ENCODE measurements around the gene ATAT1. TPM values are rescaled to one million over a fixed set of nuclear protein-coding genes. Genes with fewer than 3 reads are reported as not detected.

ATAT1 gene
- total and polyA plus RNA-seq, 2 of the 13 experiments (the other 11 are each of a cell fraction or from before 2014, with no cell fraction given), result 9.2 to 23.6 TPM

GRCh38 chr6:30672445-30673253 lies 46.0 kb downstream of the ATAT1 start, which contains the start of gene DHX16 (continued):
- peak; percentile 74; the same call in 1 of the 2 replicates for TF ChIP-seq ZNF280B (CRISPR knock-in tag; IDR thresholded peaks at IDR 0.05; ENCODE audit: borderline replicate concordance)
- TF ChIP-seq, protein P1, sequence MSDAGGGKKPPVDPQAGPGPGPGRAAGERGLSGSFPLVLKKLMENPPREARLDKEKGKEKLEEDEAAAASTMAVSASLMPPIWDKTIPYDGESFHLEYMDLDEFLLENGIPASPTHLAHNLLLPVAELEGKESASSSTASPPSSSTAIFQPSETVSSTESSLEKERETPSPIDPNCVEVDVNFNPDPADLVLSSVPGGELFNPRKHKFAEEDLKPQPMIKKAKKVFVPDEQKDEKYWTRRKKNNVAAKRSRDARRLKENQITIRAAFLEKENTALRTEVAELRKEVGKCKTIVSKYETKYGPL (CRISPR knock-in tag; IDR thresholded peaks at IDR 0.05), result peak; percentile 31; the same call in 1 of the 2 replicates
- TF ChIP-seq CREM (IDR thresholded peaks at IDR 0.05), result peak; percentile 63; the same call in 1 of the 2 replicates
- TF ChIP-seq CREM (CRISPR knock-in tag; IDR thresholded peaks at IDR 0.05), result no peak
- peak; percentile 50; the same call in 1 of the 2 replicates for TF ChIP-seq POGZ (CRISPR knock-in tag; IDR thresholded peaks at IDR 0.05)
- TF ChIP-seq ZNF549 (CRISPR knock-in tag; IDR thresholded peaks at IDR 0.05), result no peak
- TF ChIP-seq ZNF605 (CRISPR knock-in tag; IDR thresholded peaks at IDR 0.05), result peak; percentile 38; the same call in 1 of the 2 replicates
- TF ChIP-seq, protein P2, sequence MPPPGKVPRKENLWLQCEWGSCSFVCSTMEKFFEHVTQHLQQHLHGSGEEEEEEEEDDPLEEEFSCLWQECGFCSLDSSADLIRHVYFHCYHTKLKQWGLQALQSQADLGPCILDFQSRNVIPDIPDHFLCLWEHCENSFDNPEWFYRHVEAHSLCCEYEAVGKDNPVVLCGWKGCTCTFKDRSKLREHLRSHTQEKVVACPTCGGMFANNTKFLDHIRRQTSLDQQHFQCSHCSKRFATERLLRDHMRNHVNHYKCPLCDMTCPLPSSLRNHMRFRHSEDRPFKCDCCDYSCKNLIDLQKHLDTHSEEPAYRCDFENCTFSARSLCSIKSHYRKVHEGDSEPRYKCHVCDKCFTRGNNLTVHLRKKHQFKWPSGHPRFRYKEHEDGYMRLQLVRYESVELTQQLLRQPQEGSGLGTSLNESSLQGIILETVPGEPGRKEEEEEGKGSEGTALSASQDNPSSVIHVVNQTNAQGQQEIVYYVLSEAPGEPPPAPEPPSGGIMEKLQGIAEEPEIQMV (CRISPR knock-in tag; IDR thresholded peaks at IDR 0.05; ENCODE audit: low read depth), result no peak
- TF ChIP-seq ZNF747 (CRISPR knock-in tag; IDR thresholded peaks at IDR 0.05; ENCODE audit: borderline replicate concordance), result peak; percentile 80; the same call in 1 of the 2 replicates
- TF ChIP-seq ZNF446 (CRISPR knock-in tag; IDR thresholded peaks at IDR 0.05), result no peak
- no peak for TF ChIP-seq ARNT (IDR thresholded peaks at IDR 0.05)
- TF ChIP-seq ZNF430 (CRISPR knock-in tag; IDR thresholded peaks at IDR 0.05), result no peak
- peak; percentile 87; the same call in 1 of the 2 replicates for TF ChIP-seq ZKSCAN8 (CRISPR knock-in tag; IDR thresholded peaks at IDR 0.05; ENCODE audit: borderline replicate concordance)
- no peak; the same call in 1 of the 2 replicates for TF ChIP-seq FOXK2 (IDR thresholded peaks at IDR 0.05)
- no peak for TF ChIP-seq ZBTB40 (IDR thresholded peaks at IDR 0.05)
- peak; percentile 76 for TF ChIP-seq ZBTB40 (CRISPR knock-in tag; IDR thresholded peaks at IDR 0.05)
- TF ChIP-seq ZKSCAN5 (CRISPR knock-in tag; IDR thresholded peaks at IDR 0.05), result no peak
